ENCODE data around the gene WWOX. TPM values are rescaled to one million over a fixed set of nuclear protein-coding genes. Genes with fewer than 3 reads are reported as not detected.

The WWOX gene
- total and polyA plus RNA-seq, 2 donors (not counting 1 experiment from before 2014, with no cell fraction given): 10.5 to 42.3 TPM

DNA sequence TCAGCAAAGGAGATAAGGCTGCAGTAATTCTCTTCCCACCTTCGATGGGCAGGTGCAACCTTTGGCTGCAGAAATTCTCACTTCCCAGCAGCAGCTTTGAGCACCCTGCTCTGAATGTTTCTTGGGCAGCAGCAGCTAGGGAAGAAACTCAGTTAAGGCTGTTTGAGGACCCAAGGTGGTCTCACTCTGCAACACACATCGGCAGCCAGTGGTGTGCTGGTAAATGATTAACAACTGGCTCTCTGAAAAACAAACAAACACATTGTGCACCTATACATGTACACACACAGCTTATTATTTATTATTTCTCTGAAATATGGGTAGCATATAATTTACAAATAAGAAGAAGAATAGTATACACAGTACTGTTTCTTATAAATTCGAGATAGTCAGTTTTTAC is 685.8 kb downstream of the WWOX start:
- Histone ChIP-seq H3K27ac (ENCODE audit: low read length in 2 of 2) (no peak overlapping the region), H3K9ac (ENCODE audit: low read length) (no peak overlapping the region), H3K79me2 (ENCODE audit: control insufficient read depth, insufficient read depth, low read length) (no peaks in the 10 kb centered on the region), H3K9me3 (ENCODE audit: control extremely low read depth in 1 of 3, control insufficient read depth in 2 of 3, insufficient read depth in 1 of 3, low read length in 2 of 3) (no peaks in the 10 kb centered on the region), H4K20me1 (ENCODE audit: control insufficient read depth, insufficient read depth, low read length, poor library complexity, severe bottlenecking) (no peaks in the 10 kb centered on the region), H3K4me3 (ENCODE audit: control extremely low read depth in 1 of 5, extremely low read depth in 1 of 5, insufficient read depth in 1 of 5, low read depth in 2 of 5, low read length in 4 of 5) (no peak overlapping the region), H3K4me2 (replicated peaks; ENCODE audit: low read depth, low read length, poor library complexity, severe bottlenecking) (no peak overlapping the region), H3K36me3 (replicated peaks in 1 of 2; ENCODE audit: control extremely low read depth in 1 of 2, control insufficient read depth in 1 of 2, extremely low read depth in 1 of 2, insufficient read depth in 2 of 2, low read length in 1 of 2) (peaks cover 0 to 4% of the 10 kb centered on the region in 2 experiments), H2AFZ (ENCODE audit: insufficient read depth, low read depth, low read length, poor library complexity, severe bottlenecking) (no peak overlapping the region), H3K27me3 (replicated peaks in 1 of 4; ENCODE audit: control extremely low read depth in 1 of 4, control insufficient read depth in 3 of 4, insufficient read depth in 4 of 4, low read length in 3 of 4) (no peaks in the 10 kb centered on the region), H3K4me1 (ENCODE audit: control insufficient read depth in 2 of 2, insufficient read depth in 2 of 2, low read length in 2 of 2) (no peaks in the 10 kb centered on the region)
- TF ChIP-seq, protein P1, sequence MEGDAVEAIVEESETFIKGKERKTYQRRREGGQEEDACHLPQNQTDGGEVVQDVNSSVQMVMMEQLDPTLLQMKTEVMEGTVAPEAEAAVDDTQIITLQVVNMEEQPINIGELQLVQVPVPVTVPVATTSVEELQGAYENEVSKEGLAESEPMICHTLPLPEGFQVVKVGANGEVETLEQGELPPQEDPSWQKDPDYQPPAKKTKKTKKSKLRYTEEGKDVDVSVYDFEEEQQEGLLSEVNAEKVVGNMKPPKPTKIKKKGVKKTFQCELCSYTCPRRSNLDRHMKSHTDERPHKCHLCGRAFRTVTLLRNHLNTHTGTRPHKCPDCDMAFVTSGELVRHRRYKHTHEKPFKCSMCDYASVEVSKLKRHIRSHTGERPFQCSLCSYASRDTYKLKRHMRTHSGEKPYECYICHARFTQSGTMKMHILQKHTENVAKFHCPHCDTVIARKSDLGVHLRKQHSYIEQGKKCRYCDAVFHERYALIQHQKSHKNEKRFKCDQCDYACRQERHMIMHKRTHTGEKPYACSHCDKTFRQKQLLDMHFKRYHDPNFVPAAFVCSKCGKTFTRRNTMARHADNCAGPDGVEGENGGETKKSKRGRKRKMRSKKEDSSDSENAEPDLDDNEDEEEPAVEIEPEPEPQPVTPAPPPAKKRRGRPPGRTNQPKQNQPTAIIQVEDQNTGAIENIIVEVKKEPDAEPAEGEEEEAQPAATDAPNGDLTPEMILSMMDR (IDR thresholded peaks at IDR 0.05): no peak
- TF ChIP-seq EZH2 (IDR thresholded peaks at IDR 0.05; ENCODE audit: borderline replicate concordance, insufficient read depth, low read depth, low read length, poor library complexity, severe bottlenecking): no peak
- WGBS (ENCODE audit: insufficient coverage): 100% methylated on average over 1 of the region's 3 CpGs
- intact Hi-C loops (cut with micrococcal nuclease): no loop called here
- no peak overlapping the region for H3K4me3 Mint-ChIP-seq
- peaks cover 4% of the 10 kb centered on the region for H3K4me1 Mint-ChIP-seq
- ATAC-seq (ENCODE audit: low read depth) (no peak), DNase-seq (no peak)
- H3K9me3 Mint-ChIP-seq (ENCODE audit: insufficient read depth): no peaks in the 10 kb centered on the region
- CTCF ChIA-PET: no interaction called here
- POLR2A ChIA-PET: no interaction called here
- H3K27me3 Mint-ChIP-seq: no peaks in the 10 kb centered on the region
- no peak overlapping the region for H3K27ac Mint-ChIP-seq

GRCh38 chr16:78786635-78787034 is 687.2 kb downstream of the WWOX start:
- no peak overlapping the region for H3K9ac ChIP-seq (ENCODE audit: low read length)
- intact Hi-C loops (cut with micrococcal nuclease): no loop called here
- H2AFZ ChIP-seq (ENCODE audit: insufficient read depth, low read depth, low read length, poor library complexity, severe bottlenecking): no peak overlapping the region
- TF ChIP-seq, protein P1 (IDR thresholded peaks at IDR 0.05): no peak
- TF ChIP-seq EZH2 (IDR thresholded peaks at IDR 0.05; ENCODE audit: borderline replicate concordance, insufficient read depth, low read depth, low read length, poor library complexity, severe bottlenecking): no peak
- Mint-ChIP-seq H3K9me3 (ENCODE audit: insufficient read depth) (no peaks in the 10 kb centered on the region), H3K27me3 (no peaks in the 10 kb centered on the region), H3K4me3 (no peak overlapping the region), H3K4me1 (peaks cover 4% of the 10 kb centered on the region), H3K27ac (no peak overlapping the region)
- H4K20me1 ChIP-seq (ENCODE audit: control insufficient read depth, insufficient read depth, low read length, poor library complexity, severe bottlenecking): no peaks in the 10 kb centered on the region
- H3K4me2 ChIP-seq (replicated peaks; ENCODE audit: low read depth, low read length, poor library complexity, severe bottlenecking): no peak overlapping the region
- H3K4me1 ChIP-seq (ENCODE audit: control insufficient read depth in 2 of 2, insufficient read depth in 2 of 2, low read length in 2 of 2): no peaks in the 10 kb centered on the region
- H3K9me3 ChIP-seq (ENCODE audit: control extremely low read depth in 1 of 3, control insufficient read depth in 2 of 3, insufficient read depth in 1 of 3, low read length in 2 of 3): no peaks in the 10 kb centered on the region
- CTCF ChIA-PET: no interaction called here
- H3K27ac ChIP-seq (ENCODE audit: low read length in 2 of 2): no peak overlapping the region
- ATAC-seq (ENCODE audit: low read depth) (no peak), DNase-seq (no peak)
- H3K27me3 ChIP-seq (replicated peaks in 1 of 4; ENCODE audit: control extremely low read depth in 1 of 4, control insufficient read depth in 3 of 4, insufficient read depth in 4 of 4, low read length in 3 of 4): no peaks in the 10 kb centered on the region
- no peak overlapping the region for H3K4me3 ChIP-seq (ENCODE audit: control extremely low read depth in 1 of 5, extremely low read depth in 1 of 5, insufficient read depth in 1 of 5, low read depth in 2 of 5, low read length in 4 of 5)
- POLR2A ChIA-PET: no interaction called here
- no peaks in the 10 kb centered on the region for H3K79me2 ChIP-seq (ENCODE audit: control insufficient read depth, insufficient read depth, low read length)
- H3K36me3 ChIP-seq (replicated peaks in 1 of 2; ENCODE audit: control extremely low read depth in 1 of 2, control insufficient read depth in 1 of 2, extremely low read depth in 1 of 2, insufficient read depth in 2 of 2, low read length in 1 of 2): no peaks in the 10 kb centered on the region
- WGBS (ENCODE audit: insufficient coverage): no CpG with 5 or more reads among the region's 3 CpGs
